OCI-LY7 (cell line): ENCODE results near the gene SMIM33. TPM values are rescaled to one million over a fixed set of nuclear protein-coding genes. Genes with fewer than 3 reads are reported as not detected.
A peak's percentile ranks its signal among the peaks of the same experiment; 100 is the strongest.

Experiments
- BruUV-seq: library from RNA; stranded (reverse); fragments of 400-500 nt; replicated peaks from 2 replicates; lab custom pipeline; 2021; lab: Mats Ljungman, UMichigan
- CTCF ChIA-PET: fragments of 300-600 bp; sonication (Branson Sonifier 250); formaldehyde crosslinking; loops from one replicate; lab custom pipeline; 2022; ENCODE audit warnings: antibody characterized with exemption; ENCODE audit not compliant: unreplicated experiment; lab: Charles Lee
- POLR2A ChIA-PET: fragments of 300-600 bp; sonication (Branson Sonifier 250); formaldehyde crosslinking; loops from one replicate; lab custom pipeline; 2022; ENCODE audit warnings: antibody characterized with exemption; lab: Charles Lee
- DNase-seq: peaks from one replicate; pipeline ENCODE4 v3.0.0-alpha.2; 2015; ENCODE audit warnings: low spot score
- H2AFZ ChIP-seq: fragments of 200-600 bp; sonication (generic), shearing (Covaris generic); 2 replicates; pipeline ENCODE4 v1.6.1; 2014; ENCODE audit warnings: mild to moderate bottlenecking, antibody characterized with exemption, low read length, moderate library complexity
- H3K27ac ChIP-seq: fragments of 200-600 bp; sonication (generic); 2 replicates; pipeline ENCODE4 v1.5.1; 2014; ENCODE audit warnings: mixed run types, low read depth, mild to moderate bottlenecking, moderate library complexity, low read length, inconsistent platforms; ENCODE audit not compliant: poor library complexity, severe bottlenecking
- H3K36me3 ChIP-seq: fragments of 200-600 bp; sonication (generic); 2 replicates; pipeline ENCODE4 v1.6.1; 2014; ENCODE audit warnings: mild to moderate bottlenecking, antibody characterized with exemption, low read length, moderate library complexity, mixed read lengths; ENCODE audit not compliant: insufficient read depth
- H3K4me1 ChIP-seq: fragments of 200-600 bp; sonication (generic); 2 replicates; pipeline ENCODE4 v1.5.1; 2014; ENCODE audit warnings: mild to moderate bottlenecking, low read length; ENCODE audit not compliant: insufficient read depth, poor library complexity, severe bottlenecking
- H3K4me2 ChIP-seq: fragments of 200-600 bp; sonication (generic); 2 replicates; pipeline ENCODE4 v1.6.1; 2014; ENCODE audit warnings: mild to moderate bottlenecking, low read length
- H3K4me3 ChIP-seq: fragments of 200-600 bp; sonication (generic); 2 replicates; pipeline ENCODE4 v1.5.1; 2014; ENCODE audit warnings: mild to moderate bottlenecking, low read depth, low read length; ENCODE audit not compliant: poor library complexity, severe bottlenecking
- H3K79me2 ChIP-seq: fragments of 200-600 bp; sonication (generic); 2 replicates; pipeline ENCODE4 v1.6.1; 2016; ENCODE audit warnings: low read depth, mild to moderate bottlenecking, low read length, moderate library complexity, mixed read lengths; ENCODE audit not compliant: insufficient read depth
- H3K9me2 ChIP-seq: fragments of 200-600 bp; sonication (generic); 2 replicates; pipeline ENCODE4 v1.6.1; 2016; ENCODE audit warnings: mild to moderate bottlenecking, low read length, mixed read lengths; ENCODE audit not compliant: insufficient read depth
- H3K9me3 ChIP-seq: fragments of 200-600 bp; sonication (generic); 2 replicates; pipeline ENCODE4 v1.6.1; 2014; ENCODE audit warnings: mild to moderate bottlenecking, mixed run types, low read length, mixed read lengths
- H4K20me1 ChIP-seq: fragments of 200-600 bp; sonication (generic); 2 replicates; pipeline ENCODE4 v1.6.1; 2014; ENCODE audit warnings: mild to moderate bottlenecking, antibody characterized with exemption, low read length, moderate library complexity, mixed read lengths; ENCODE audit not compliant: insufficient read depth
- EZH2phosphoT487 ChIP-seq: fragments of 200-600 bp; sonication (generic); IDR thresholded peaks from 2 replicates; pipeline ENCODE4 v1.6.1; 2018; ENCODE audit warnings: low read depth, borderline replicate concordance, mild to moderate bottlenecking, mixed run types, antibody characterized with exemption, low read length, moderate library complexity, mixed read lengths
- intact Hi-C: fragments of 100-400 bp; cut with micrococcal nuclease; formaldehyde crosslinking; loops from one replicate; pipeline ENCODE4 v1.10.0; 2022; ENCODE audit not compliant: unreplicated experiment
- total RNA-seq, 2 experiments: library from RNA; depleted of rRNA in 1 of 2; stranded (reverse); fragments of >200 nt in 1 of 2; shearing (Covaris generic) in 1 of 2; gene quantifications; 2 replicates each; pipeline ENCODE4 v1.2.3, GENCODE V29; 2014 to 2022
- TF ChIP-seq, protein P1 (sequence below): fragments of 200-600 bp; sonication (generic); conservative IDR thresholded peaks from 2 replicates; pipeline ENCODE4 v1.5.1; 2014; ENCODE audit warnings: mild to moderate bottlenecking, antibody characterized with exemption, low read length, moderate library complexity, mixed read lengths

SMIM33 gene
- total RNA-seq, 2 experiments from 2014 or later = not detected

DNA sequence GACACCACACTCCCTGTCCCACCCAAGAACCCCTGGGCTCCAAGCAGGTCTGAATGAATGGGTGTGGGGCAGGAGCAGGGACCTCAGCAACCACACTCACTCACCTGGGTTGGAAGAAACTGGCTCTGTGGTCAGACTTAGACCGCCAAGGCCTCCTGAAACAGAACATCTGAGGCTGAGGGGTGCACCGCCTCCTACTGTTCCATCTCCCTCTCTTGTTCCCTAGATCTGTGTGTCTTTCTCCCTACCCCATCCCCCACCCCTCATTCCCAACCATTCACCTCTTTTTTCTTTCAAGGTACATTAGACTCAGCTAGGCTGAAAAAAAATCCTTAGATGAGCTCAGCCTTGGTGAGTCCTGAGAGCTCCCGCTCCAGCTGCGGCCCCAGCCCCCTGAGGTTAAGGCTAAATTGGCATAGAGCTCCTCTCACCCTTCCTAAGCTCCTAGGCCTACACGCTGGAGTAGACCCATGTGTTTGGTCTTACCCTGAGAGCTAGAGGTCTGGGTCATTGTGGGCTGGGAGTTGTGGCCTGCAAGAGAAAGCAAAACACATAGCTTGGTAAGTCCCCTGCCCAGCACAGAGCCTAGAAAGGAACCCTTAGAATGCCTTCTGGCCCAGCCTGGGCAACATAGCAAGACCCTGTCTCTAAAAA is 13.0 kb upstream of the SMIM33 start:
- Histone ChIP-seq H3K79me2 (no peaks in the 10 kb centered on the region), H3K9me3 (no peaks in the 10 kb centered on the region), H3K4me2 (no peak overlapping the region), H2AFZ (no peak overlapping the region), H3K9me2 (no peaks in the 10 kb centered on the region), H3K27ac (no peak overlapping the region), H3K4me3 (no peak overlapping the region), H3K4me1 (peaks cover 8% of the 10 kb centered on the region), H4K20me1 (no peaks in the 10 kb centered on the region), H3K36me3 (no peaks in the 10 kb centered on the region)
- ChIA-PET CTCF (interaction anchor here (0.5 kb wide), 1 partner anchor 124 kb away, joined by 3 read pairs; no protein-coding TSS in a partner anchor), POLR2A (interaction anchor here (0.6 to 1.2 kb wide), 8 partner anchors 7 to 1113 kb away, joined by 3 to 6 read pairs (median 4); partner anchors contain the start of gene DNAJC18)
- intact Hi-C loops = no loop called here
- BruUV-seq = no TSS peak
- no peak for TF ChIP-seq EZH2phosphoT487
- TF ChIP-seq, protein P1, sequence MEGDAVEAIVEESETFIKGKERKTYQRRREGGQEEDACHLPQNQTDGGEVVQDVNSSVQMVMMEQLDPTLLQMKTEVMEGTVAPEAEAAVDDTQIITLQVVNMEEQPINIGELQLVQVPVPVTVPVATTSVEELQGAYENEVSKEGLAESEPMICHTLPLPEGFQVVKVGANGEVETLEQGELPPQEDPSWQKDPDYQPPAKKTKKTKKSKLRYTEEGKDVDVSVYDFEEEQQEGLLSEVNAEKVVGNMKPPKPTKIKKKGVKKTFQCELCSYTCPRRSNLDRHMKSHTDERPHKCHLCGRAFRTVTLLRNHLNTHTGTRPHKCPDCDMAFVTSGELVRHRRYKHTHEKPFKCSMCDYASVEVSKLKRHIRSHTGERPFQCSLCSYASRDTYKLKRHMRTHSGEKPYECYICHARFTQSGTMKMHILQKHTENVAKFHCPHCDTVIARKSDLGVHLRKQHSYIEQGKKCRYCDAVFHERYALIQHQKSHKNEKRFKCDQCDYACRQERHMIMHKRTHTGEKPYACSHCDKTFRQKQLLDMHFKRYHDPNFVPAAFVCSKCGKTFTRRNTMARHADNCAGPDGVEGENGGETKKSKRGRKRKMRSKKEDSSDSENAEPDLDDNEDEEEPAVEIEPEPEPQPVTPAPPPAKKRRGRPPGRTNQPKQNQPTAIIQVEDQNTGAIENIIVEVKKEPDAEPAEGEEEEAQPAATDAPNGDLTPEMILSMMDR = no peak
- no peak for DNase-seq

- POLR2A ChIA-PET = interaction anchor here (0.6 to 0.9 kb wide), 4 partner anchors 8 to 1112 kb away, joined by 3 to 5 read pairs (median 4); no protein-coding TSS in a partner anchor
- Histone ChIP-seq H3K27ac (no peak overlapping the region), H3K4me2 (no peak overlapping the region), H3K79me2 (no peaks in the 10 kb centered on the region), H3K36me3 (no peaks in the 10 kb centered on the region), H4K20me1 (no peaks in the 10 kb centered on the region), H2AFZ (peak overlapping the region; percentile 44), H3K9me2 (no peaks in the 10 kb centered on the region), H3K9me3 (no peaks in the 10 kb centered on the region), H3K4me1 (peaks cover 8% of the 10 kb centered on the region), H3K4me3 (no peak overlapping the region)
- no TSS peak for BruUV-seq
- TF ChIP-seq, protein P1 = no peak
- peak; percentile 24 for DNase-seq
- CTCF ChIA-PET = no interaction called here
- intact Hi-C loops = no loop called here
These were observed 12.0 kb upstream of the SMIM33 start for GRCh38 chr5:139458580-139459407.
